ENCODE results near the gene IGF2BP3. TPM values are rescaled to one million over a fixed set of nuclear protein-coding genes. Genes with fewer than 3 reads are reported as not detected.

Gene IGF2BP3
- total and polyA plus RNA-seq, 10 of the 15 experiments (the other 5 are each of a cell fraction or from before 2014, with no cell fraction given), result 4.6 to 61.2 (median 36.9) TPM

DNA sequence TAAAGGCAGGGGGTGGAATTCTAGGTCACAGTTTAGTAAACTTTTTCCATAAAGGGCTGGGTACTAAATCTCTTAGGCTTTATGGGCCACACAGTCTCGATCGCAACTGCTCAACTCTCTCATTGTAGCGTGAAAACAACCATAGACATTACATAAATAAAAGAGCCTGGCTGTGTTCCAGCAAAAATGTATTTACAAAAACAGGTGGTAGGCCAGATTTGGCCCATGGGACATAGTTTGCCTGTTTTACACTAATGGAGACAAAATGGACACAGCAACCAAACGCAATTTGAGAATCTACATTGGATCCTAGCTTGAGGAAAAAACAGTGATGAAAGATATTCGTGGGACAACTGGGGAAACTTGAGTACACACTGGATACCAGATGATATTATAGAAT, 194.4 kb downstream of the IGF2BP3 start:
- ATAC-seq (no peak), DNase-seq (ENCODE audit: low read depth, low spot score) (no peak), FAIRE-seq (no peak)
- POLR2A ChIA-PET, result interaction anchor here (0.6 kb wide), 1 partner anchor 187 kb away, joined by 3 read pairs; no protein-coding TSS in a partner anchor
- no peak overlapping the region for H3K4me2 ChIP-seq (ENCODE audit: control insufficient read depth, insufficient read depth)
- H3K4me1 ChIP-seq (ENCODE audit: control insufficient read depth, insufficient read depth, low read length), result peaks cover 3% of the 10 kb centered on the region; the same call in 1 of the 2 replicates
- CTCF ChIA-PET, result interaction anchor here (0.8 to 7.2 kb wide), 24 partner anchors 9 to 438 kb away, joined by 3 to 77 read pairs (median 5); partner anchors contain the start of genes MALSU1 and NUP42
- H3K4me3 ChIP-seq, result no peak overlapping the region
- TF ChIP-seq FOXK2 (IDR thresholded peaks at IDR 0.05) (no peak), POLR2AphosphoS5 (IDR thresholded peaks at IDR 0.05; ENCODE audit: low read length) (no peak), NR2C1 (IDR thresholded peaks at IDR 0.05) (no peak), RCOR1 (conservative IDR thresholded peaks at IDR 0.05; ENCODE audit: low read depth, low read length) (no peak), SIN3A (IDR thresholded peaks at IDR 0.05; ENCODE audit: low read depth, low read length) (no peak), ZZZ3 (IDR thresholded peaks at IDR 0.05; ENCODE audit: control insufficient read depth, insufficient read length, low read depth) (no peak), ZNF217 (IDR thresholded peaks at IDR 0.05) (no peak), POLR2AphosphoS2 (IDR thresholded peaks at IDR 0.05; ENCODE audit: low read depth, low read length) (no peak)
- TF ChIP-seq, protein P1, sequence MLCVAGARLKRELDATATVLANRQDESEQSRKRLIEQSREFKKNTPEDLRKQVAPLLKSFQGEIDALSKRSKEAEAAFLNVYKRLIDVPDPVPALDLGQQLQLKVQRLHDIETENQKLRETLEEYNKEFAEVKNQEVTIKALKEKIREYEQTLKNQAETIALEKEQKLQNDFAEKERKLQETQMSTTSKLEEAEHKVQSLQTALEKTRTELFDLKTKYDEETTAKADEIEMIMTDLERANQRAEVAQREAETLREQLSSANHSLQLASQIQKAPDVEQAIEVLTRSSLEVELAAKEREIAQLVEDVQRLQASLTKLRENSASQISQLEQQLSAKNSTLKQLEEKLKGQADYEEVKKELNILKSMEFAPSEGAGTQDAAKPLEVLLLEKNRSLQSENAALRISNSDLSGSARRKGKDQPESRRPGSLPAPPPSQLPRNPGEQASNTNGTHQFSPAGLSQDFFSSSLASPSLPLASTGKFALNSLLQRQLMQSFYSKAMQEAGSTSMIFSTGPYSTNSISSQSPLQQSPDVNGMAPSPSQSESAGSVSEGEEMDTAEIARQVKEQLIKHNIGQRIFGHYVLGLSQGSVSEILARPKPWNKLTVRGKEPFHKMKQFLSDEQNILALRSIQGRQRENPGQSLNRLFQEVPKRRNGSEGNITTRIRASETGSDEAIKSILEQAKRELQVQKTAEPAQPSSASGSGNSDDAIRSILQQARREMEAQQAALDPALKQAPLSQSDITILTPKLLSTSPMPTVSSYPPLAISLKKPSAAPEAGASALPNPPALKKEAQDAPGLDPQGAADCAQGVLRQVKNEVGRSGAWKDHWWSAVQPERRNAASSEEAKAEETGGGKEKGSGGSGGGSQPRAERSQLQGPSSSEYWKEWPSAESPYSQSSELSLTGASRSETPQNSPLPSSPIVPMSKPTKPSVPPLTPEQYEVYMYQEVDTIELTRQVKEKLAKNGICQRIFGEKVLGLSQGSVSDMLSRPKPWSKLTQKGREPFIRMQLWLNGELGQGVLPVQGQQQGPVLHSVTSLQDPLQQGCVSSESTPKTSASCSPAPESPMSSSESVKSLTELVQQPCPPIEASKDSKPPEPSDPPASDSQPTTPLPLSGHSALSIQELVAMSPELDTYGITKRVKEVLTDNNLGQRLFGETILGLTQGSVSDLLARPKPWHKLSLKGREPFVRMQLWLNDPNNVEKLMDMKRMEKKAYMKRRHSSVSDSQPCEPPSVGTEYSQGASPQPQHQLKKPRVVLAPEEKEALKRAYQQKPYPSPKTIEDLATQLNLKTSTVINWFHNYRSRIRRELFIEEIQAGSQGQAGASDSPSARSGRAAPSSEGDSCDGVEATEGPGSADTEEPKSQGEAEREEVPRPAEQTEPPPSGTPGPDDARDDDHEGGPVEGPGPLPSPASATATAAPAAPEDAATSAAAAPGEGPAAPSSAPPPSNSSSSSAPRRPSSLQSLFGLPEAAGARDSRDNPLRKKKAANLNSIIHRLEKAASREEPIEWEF (IDR thresholded peaks at IDR 0.05; ENCODE audit: insufficient replicate concordance, low read depth, low read length), result no peak
- TF ChIP-seq, protein P2, sequence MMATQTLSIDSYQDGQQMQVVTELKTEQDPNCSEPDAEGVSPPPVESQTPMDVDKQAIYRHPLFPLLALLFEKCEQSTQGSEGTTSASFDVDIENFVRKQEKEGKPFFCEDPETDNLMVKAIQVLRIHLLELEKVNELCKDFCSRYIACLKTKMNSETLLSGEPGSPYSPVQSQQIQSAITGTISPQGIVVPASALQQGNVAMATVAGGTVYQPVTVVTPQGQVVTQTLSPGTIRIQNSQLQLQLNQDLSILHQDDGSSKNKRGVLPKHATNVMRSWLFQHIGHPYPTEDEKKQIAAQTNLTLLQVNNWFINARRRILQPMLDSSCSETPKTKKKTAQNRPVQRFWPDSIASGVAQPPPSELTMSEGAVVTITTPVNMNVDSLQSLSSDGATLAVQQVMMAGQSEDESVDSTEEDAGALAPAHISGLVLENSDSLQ (IDR thresholded peaks at IDR 0.05), result no peak
- TF ChIP-seq, protein P3, sequence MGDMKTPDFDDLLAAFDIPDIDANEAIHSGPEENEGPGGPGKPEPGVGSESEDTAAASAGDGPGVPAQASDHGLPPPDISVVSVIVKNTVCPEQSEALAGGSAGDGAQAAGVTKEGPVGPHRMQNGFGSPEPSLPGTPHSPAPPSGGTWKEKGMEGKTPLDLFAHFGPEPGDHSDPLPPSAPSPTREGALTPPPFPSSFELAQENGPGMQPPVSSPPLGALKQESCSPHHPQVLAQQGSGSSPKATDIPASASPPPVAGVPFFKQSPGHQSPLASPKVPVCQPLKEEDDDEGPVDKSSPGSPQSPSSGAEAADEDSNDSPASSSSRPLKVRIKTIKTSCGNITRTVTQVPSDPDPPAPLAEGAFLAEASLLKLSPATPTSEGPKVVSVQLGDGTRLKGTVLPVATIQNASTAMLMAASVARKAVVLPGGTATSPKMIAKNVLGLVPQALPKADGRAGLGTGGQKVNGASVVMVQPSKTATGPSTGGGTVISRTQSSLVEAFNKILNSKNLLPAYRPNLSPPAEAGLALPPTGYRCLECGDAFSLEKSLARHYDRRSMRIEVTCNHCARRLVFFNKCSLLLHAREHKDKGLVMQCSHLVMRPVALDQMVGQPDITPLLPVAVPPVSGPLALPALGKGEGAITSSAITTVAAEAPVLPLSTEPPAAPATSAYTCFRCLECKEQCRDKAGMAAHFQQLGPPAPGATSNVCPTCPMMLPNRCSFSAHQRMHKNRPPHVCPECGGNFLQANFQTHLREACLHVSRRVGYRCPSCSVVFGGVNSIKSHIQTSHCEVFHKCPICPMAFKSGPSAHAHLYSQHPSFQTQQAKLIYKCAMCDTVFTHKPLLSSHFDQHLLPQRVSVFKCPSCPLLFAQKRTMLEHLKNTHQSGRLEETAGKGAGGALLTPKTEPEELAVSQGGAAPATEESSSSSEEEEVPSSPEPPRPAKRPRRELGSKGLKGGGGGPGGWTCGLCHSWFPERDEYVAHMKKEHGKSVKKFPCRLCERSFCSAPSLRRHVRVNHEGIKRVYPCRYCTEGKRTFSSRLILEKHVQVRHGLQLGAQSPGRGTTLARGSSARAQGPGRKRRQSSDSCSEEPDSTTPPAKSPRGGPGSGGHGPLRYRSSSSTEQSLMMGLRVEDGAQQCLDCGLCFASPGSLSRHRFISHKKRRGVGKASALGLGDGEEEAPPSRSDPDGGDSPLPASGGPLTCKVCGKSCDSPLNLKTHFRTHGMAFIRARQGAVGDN (IDR thresholded peaks at IDR 0.05), result no peak
- no peaks in the 10 kb centered on the region for H4K20me1 ChIP-seq (ENCODE audit: control insufficient read depth, insufficient read depth)
- RAD21 ChIA-PET (ENCODE audit: unreplicated experiment), result interaction anchor here (0.6 to 1.8 kb wide), 4 partner anchors 9 to 271 kb away, joined by 3 to 6 read pairs (median 4); no protein-coding TSS in a partner anchor
- H3K9me3 ChIP-seq (replicated peaks; ENCODE audit: control insufficient read depth, insufficient read depth, low read length), result no peaks in the 10 kb centered on the region
- intact Hi-C loops (cut with micrococcal nuclease; ENCODE audit: unreplicated experiment), result no loop called here
- BruUV-seq (replicated peaks), result no TSS peak
- no peak overlapping the region for H2AFZ ChIP-seq (ENCODE audit: control insufficient read depth, low read depth, low read length)
- no peaks in the 10 kb centered on the region for H3K27me3 ChIP-seq (replicated peaks in 1 of 2; ENCODE audit: control insufficient read depth in 2 of 2, insufficient read depth in 2 of 2, low read length in 1 of 2)
- in situ Hi-C loops (cut with MboI), result no loop called here
- 79% methylated on average over 5 of the region's 5 CpGs for WGBS (ENCODE audit: insufficient coverage, insufficient replicate concordance, low lambda C conversion rate, missing lambda C conversion rate)
- peaks cover 10% of the 10 kb centered on the region for H3K79me2 ChIP-seq (ENCODE audit: control insufficient read depth, insufficient read depth, low read length)
- no peaks in the 10 kb centered on the region for H3K36me3 ChIP-seq (ENCODE audit: control insufficient read depth in 2 of 2, insufficient read depth in 2 of 2, low read length in 1 of 2)
- no peak overlapping the region for H3K27ac ChIP-seq (ENCODE audit: control insufficient read depth, insufficient read depth)
- SMC1A ChIA-PET (ENCODE audit: uncharacterized antibody, unreplicated experiment), result interaction anchor here (0.7 to 3.3 kb wide), 16 partner anchors 11 to 435 kb away, joined by 3 to 15 read pairs (median 6); partner anchors contain the start of gene STK31
- H3K9ac ChIP-seq (ENCODE audit: control insufficient read depth, insufficient read depth, low read length), result no peak overlapping the region

Data from GM12878 (cell line).